ENCODE measurements around the gene MMP20. TPM values are rescaled to one million over a fixed set of nuclear protein-coding genes. Genes with fewer than 3 reads are reported as not detected.

The MMP20 gene
- total and polyA plus RNA-seq, 4 donors: not detected

GRCh38 chr11:102643941-102644340, 18.8 kb upstream of the MMP20 start:
- no peak for DNase-seq
- H3K4me1 ChIP-seq (ENCODE audit: control insufficient read depth in 5 of 5, insufficient read depth in 5 of 5, low read length in 5 of 5): no peaks in the 10 kb centered on the region
- WGBS, 2 donors: 88 to 89% methylated on average over 4 of the region's 4 CpGs
- H3K27ac ChIP-seq (ENCODE audit: low read depth in 1 of 2, low read length in 1 of 2): no peak overlapping the region
- H3K9ac ChIP-seq (ENCODE audit: insufficient read depth in 1 of 2, low read length in 2 of 2): no peak overlapping the region
- no peak for ATAC-seq (ENCODE audit: insufficient read depth, low FRiP score)
- TF ChIP-seq CTCF (IDR thresholded peaks at IDR 0.05; ENCODE audit: control extremely low read depth, extremely low read depth): no peak
- H3K4me3 ChIP-seq: no peak overlapping the region
- H3K36me3 ChIP-seq (ENCODE audit: control insufficient read depth in 4 of 4, insufficient read depth in 4 of 4, low read length in 4 of 4): no peaks in the 10 kb centered on the region
- H3K27me3 ChIP-seq (ENCODE audit: control insufficient read depth in 3 of 3, insufficient read depth in 3 of 3, low read length in 2 of 3): no peaks in the 10 kb centered on the region
- H3K9me3 ChIP-seq (ENCODE audit: control insufficient read depth in 4 of 4, insufficient read depth in 3 of 4, low read length in 3 of 4): no peaks in the 10 kb centered on the region

- H3K27me3 ChIP-seq (ENCODE audit: control insufficient read depth in 3 of 3, insufficient read depth in 3 of 3, low read length in 2 of 3): no peaks in the 10 kb centered on the region
- H3K4me3 ChIP-seq: no peak overlapping the region
- no peaks in the 10 kb centered on the region for H3K9me3 ChIP-seq (ENCODE audit: control insufficient read depth in 4 of 4, insufficient read depth in 3 of 4, low read length in 3 of 4)
- ATAC-seq (ENCODE audit: insufficient read depth, low FRiP score) (no peak), DNase-seq (no peak)
- WGBS, 2 donors: 57 to 60% methylated on average over 8 of the region's 8 CpGs
- H3K9ac ChIP-seq (ENCODE audit: insufficient read depth in 1 of 2, low read length in 2 of 2): no peak overlapping the region
- no peaks in the 10 kb centered on the region for H3K36me3 ChIP-seq (ENCODE audit: control insufficient read depth in 4 of 4, insufficient read depth in 4 of 4, low read length in 4 of 4)
- no peak overlapping the region for H3K27ac ChIP-seq (ENCODE audit: low read depth in 1 of 2, low read length in 1 of 2)
- H3K4me1 ChIP-seq (ENCODE audit: control insufficient read depth in 5 of 5, insufficient read depth in 5 of 5, low read length in 5 of 5): no peaks in the 10 kb centered on the region
- TF ChIP-seq CTCF (IDR thresholded peaks at IDR 0.05; ENCODE audit: control extremely low read depth, extremely low read depth): no peak
These were observed 15.8 kb upstream of the MMP20 start for GRCh38 chr11:102640946-102641345.

- no peak overlapping the region for H3K4me3 ChIP-seq
- no peaks in the 10 kb centered on the region for H3K36me3 ChIP-seq (ENCODE audit: control insufficient read depth in 4 of 4, insufficient read depth in 4 of 4, low read length in 4 of 4)
- TF ChIP-seq CTCF (IDR thresholded peaks at IDR 0.05; ENCODE audit: control extremely low read depth, extremely low read depth): no peak
- no peaks in the 10 kb centered on the region for H3K9me3 ChIP-seq (ENCODE audit: control insufficient read depth in 4 of 4, insufficient read depth in 3 of 4, low read length in 3 of 4)
- no peak overlapping the region for H3K27ac ChIP-seq (ENCODE audit: low read depth in 1 of 2, low read length in 1 of 2)
- DNase-seq (no peak), ATAC-seq (ENCODE audit: insufficient read depth, low FRiP score) (no peak)
- no peaks in the 10 kb centered on the region for H3K27me3 ChIP-seq (ENCODE audit: control insufficient read depth in 3 of 3, insufficient read depth in 3 of 3, low read length in 2 of 3)
- no peak overlapping the region for H3K9ac ChIP-seq (ENCODE audit: insufficient read depth in 1 of 2, low read length in 2 of 2)
- no peaks in the 10 kb centered on the region for H3K4me1 ChIP-seq (ENCODE audit: control insufficient read depth in 5 of 5, insufficient read depth in 5 of 5, low read length in 5 of 5)
These were observed 14.5 kb upstream of the MMP20 start for GRCh38 chr11:102639656-102640055.

- TF ChIP-seq CTCF (IDR thresholded peaks at IDR 0.05; ENCODE audit: control extremely low read depth, extremely low read depth): no peak
- H3K4me3 ChIP-seq: no peak overlapping the region
- H3K9ac ChIP-seq (ENCODE audit: insufficient read depth in 1 of 2, low read length in 2 of 2): no peak overlapping the region
- WGBS, 2 donors: 56 to 66% methylated on average over 5 of the region's 5 CpGs
- no peaks in the 10 kb centered on the region for H3K36me3 ChIP-seq (ENCODE audit: control insufficient read depth in 4 of 4, insufficient read depth in 4 of 4, low read length in 4 of 4)
- no peaks in the 10 kb centered on the region for H3K4me1 ChIP-seq (ENCODE audit: control insufficient read depth in 5 of 5, insufficient read depth in 5 of 5, low read length in 5 of 5)
- no peak overlapping the region for H3K27ac ChIP-seq (ENCODE audit: low read depth in 1 of 2, low read length in 1 of 2)
- DNase-seq: peak in 1 of 3 donors; percentile 27
- ATAC-seq (ENCODE audit: insufficient read depth, low FRiP score): peak; percentile 27
- H3K9me3 ChIP-seq (ENCODE audit: control insufficient read depth in 4 of 4, insufficient read depth in 3 of 4, low read length in 3 of 4): no peaks in the 10 kb centered on the region
- no peaks in the 10 kb centered on the region for H3K27me3 ChIP-seq (ENCODE audit: control insufficient read depth in 3 of 3, insufficient read depth in 3 of 3, low read length in 2 of 3)
These were observed 12.6 kb upstream of the MMP20 start for GRCh38 chr11:102637731-102638130.
